AML-193 (cell line): ENCODE results near the gene FCER1G.
A peak's percentile ranks its signal among the peaks of the same experiment; 100 is the strongest.
"Not testable (repeated sequence)": the region's sequence is repeated elsewhere in the genome, so short reads cannot be mapped to it uniquely, and the experiment has no call there.

Experiments
- DNase-seq, 2 experiments: peaks; one replicate each; lab custom pipeline; 2025; lab: John Stamatoyannopoulos, UW

The FCER1G gene

GRCh38 chr1:161206411-161207140 lies 8.5 kb upstream of the FCER1G start:
- no peak for DNase-seq

GRCh38 chr1:161207173-161207572 lies 7.9 kb upstream of the FCER1G start:
- no peak for DNase-seq

GRCh38 chr1:161209790-161210409 lies 5.2 kb upstream of the FCER1G start:
- DNase-seq: peak; percentile 69 to 74

- DNase-seq: no peak
These were observed 726 bp upstream of the FCER1G start for GRCh38 chr1:161214369-161214768.

- DNase-seq: peak; percentile 96 to 99
These were observed 2.0 kb downstream of the FCER1G start for GRCh38 chr1:161216945-161217712.

GRCh38 chr1:161217831-161218230 lies 2.7 kb downstream of the FCER1G start:
- no peak for DNase-seq

- DNase-seq: no peak
These were observed 3.4 kb downstream of the FCER1G start for GRCh38 chr1:161218301-161219077.

- no peak for DNase-seq
These were observed 4.2 kb downstream of the FCER1G start for GRCh38 chr1:161219078-161219892.

GRCh38 chr1:161220002-161220401 lies 4.9 kb downstream of the FCER1G start:
- DNase-seq: no peak

- DNase-seq: no peak
These were observed 7.3 kb downstream of the FCER1G start for GRCh38 chr1:161222175-161223019.

- DNase-seq: no peak
These were observed 9.0 kb downstream of the FCER1G start for GRCh38 chr1:161223805-161224694.

- DNase-seq: not testable (repeated sequence)
These were observed 9.6 kb downstream of the FCER1G start for GRCh38 chr1:161224695-161225087.

- no peak for DNase-seq
These were observed 10.1 kb downstream of the FCER1G start for GRCh38 chr1:161225178-161225533.

- DNase-seq: peak; percentile 99
These were observed 10.6 kb downstream of the FCER1G start, which contains the start of gene TOMM40L for GRCh38 chr1:161225534-161226319. TOMM40L (plus strand) TSS chr1:161226060; CDS start chr1:161226490, 430 bp downstream.

GRCh38 chr1:161226320-161226711 lies 11.2 kb downstream of the FCER1G start:
- no peak for DNase-seq

- no peak for DNase-seq
These were observed 11.7 kb downstream of the FCER1G start for GRCh38 chr1:161226759-161227158.

GRCh38 chr1:161227196-161227871 lies 12.2 kb downstream of the FCER1G start:
- peak; percentile 96 to 97 for DNase-seq

- no peak for DNase-seq
These were observed 12.9 kb downstream of the FCER1G start for GRCh38 chr1:161228032-161228431.
